Activated naive CD4-positive, alpha-beta T cell treated with Interleukin-2 at 50 U/mL for 16 hours (primary cell): ENCODE results near the gene SSR4.

Experiments used
- DNase-seq: peaks from one replicate; pipeline ENCODE4 v3.0.0-alpha.2; 2020

SSR4 gene

DNA sequence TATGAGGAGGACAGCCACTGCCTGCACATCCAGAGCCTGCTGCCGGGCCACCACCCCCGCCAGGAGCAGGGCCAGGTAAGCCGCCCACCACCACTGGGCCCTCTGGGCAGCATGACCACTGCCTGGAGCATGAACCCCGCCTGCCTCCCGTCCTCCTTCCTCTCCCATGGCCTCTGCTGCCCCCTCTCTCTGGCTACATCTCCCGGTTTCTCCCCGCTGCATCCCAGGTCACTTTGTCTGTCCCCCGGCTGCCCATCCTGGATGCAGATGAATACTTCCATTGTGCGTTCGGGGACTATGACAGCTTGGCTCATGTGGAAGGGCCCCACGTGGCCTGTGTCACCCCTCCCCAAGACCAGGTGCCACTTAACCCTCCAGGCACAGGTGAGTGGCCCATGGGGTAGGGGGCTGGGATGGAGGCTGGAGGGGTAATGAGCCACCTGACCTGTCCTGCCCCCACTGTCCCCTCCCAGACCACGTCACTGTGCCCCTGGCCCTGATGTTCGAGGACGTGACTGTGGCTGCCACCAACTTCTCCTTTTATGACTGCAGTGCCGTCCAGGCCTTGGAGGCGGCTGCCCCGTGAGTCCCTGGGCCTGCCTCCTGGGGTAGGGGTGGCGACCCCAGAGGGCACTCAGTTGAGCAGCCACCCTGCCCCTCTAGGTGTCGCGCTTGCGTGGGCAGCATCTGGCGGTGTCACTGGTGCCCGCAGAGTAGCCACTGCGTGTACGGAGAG, 24.4 kb upstream of the SSR4 start:
- no peak for DNase-seq

DNA sequence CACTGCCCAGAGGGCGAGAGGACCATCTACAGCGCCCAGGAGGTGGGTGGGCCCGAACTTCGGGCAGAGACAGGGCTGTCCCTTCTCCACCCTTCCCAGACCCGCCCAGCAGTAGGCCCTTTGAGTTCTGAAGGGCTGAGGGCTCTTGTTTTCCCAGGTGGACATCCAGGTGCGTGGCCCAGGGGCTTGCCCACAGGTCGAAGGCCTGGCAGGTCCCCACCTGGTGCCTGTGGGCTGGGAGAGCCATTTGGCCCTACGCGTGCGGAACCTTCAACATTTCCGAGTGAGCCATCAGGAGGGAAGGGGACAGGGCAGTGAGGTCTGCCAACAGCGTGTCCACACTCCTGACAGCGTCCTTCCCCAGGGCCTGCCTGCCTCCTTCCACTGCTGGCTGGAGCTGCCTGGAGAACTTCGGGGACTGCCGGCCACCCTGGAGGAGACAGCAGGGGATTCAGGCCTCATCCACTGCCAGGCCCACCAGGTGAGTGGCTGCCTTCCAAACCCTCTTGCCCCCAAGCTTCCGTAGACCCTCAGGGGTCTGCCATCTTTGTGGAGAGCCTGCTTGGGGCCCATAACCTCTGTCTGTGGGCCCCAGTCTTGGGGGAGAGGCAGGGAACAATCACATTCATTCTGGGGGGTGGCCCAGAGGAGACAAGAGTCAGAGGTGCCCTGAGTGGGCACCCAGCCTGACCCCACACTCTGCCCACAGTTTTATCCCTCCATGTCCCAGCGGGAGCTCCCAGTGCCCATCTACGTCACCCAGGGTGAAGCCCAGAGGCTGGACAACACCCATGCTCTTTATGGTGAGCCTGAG, 23.7 kb upstream of the SSR4 start:
- no peak for DNase-seq

DNA sequence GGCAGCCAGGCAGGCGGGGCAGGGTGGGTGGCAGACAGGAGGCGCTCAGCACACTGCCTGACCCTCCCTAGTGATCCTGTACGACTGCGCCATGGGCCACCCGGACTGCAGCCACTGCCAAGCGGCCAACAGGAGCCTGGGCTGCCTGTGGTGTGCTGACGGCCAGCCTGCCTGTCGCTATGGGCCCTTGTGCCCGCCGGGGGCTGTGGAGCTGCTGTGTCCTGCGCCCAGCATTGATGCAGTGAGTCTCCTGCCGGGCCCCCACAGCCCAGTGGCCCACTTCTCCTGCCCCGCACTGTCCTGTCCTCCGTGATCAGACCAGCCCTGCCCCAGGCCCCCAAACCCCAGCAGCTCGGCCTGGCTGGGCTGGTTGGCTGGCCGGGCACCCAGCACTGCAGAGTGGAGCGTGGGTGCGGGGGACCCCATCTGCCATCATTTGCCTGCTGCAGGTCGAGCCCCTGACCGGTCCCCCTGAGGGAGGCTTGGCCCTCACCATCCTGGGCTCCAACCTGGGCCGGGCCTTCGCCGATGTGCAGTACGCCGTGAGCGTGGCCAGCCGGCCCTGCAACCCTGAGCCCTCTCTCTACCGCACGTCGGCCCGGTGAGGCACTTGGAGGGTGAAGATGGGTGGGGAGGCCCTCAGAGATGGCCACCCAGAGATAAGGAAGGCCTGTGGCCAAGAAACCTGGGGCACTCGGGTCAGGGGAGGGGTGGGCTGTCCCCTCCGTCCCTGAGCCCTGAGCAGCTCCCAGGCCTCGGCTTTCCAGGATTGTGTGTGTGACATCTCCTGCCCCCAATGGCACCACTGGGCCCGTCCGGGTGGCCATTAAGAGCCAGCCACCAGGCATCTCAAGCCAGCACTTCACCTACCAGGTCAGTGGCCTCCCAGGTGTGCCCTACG, 22.8 kb upstream of the SSR4 start:
- DNase-seq, result no peak

DNA sequence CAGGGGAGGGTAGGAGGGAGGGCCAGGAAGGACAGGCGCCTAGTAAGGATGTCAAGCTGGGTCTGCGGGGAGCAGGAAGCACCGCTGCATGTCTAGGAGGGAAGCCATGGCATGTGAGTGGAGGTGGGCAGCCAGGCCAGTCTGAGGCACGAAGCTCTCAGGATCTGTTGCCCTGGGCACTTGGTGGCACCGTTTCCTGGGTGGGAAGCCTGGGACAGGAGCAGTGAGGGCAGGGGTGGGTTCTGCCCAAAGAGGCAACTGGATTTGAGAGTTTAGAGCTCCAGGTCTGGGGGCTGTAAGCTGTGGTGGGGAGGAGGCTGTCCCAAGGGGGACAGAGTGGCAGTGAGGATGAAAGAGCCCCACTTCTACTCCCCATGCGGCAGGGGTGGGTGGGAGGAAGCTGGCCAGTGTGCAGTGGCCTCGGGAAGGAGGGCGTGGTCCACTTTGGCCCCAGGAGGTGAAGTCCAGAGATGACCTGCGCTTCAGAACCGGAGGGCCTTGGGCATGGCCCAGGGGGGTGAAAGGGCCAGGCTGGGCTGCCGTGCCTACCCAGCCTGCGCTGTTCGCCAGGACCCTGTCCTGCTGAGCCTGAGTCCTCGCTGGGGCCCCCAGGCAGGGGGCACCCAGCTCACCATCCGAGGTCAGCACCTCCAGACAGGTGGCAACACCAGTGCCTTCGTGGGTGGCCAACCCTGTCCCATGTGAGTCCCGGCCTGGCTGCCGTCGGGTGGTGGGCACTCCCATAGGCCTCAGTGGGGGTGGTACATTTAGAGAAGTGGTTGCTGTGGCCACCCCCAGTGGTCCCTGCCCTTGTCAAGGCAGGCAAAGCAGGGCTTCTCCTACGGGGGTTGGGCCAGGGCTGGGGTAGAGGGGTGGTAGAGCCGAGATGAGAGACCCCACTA, 21.9 kb upstream of the SSR4 start:
- no peak for DNase-seq

DNA sequence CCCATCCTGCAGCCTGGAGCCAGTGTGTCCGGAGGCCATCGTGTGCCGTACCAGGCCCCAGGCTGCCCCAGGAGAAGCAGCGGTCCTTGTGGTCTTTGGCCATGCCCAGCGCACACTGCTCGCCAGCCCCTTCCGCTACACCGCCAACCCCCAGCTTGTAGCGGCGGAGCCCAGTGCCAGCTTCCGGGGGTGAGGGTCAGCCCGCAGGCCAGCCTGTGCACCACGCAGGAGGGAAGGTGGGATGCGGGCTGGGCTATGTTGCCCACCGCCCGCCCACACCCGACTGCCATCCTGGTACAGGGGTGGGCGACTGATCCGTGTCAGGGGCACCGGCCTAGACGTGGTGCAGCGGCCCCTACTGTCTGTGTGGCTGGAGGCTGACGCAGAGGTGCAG, 21.3 kb upstream of the SSR4 start:
- DNase-seq, result no peak

DNA sequence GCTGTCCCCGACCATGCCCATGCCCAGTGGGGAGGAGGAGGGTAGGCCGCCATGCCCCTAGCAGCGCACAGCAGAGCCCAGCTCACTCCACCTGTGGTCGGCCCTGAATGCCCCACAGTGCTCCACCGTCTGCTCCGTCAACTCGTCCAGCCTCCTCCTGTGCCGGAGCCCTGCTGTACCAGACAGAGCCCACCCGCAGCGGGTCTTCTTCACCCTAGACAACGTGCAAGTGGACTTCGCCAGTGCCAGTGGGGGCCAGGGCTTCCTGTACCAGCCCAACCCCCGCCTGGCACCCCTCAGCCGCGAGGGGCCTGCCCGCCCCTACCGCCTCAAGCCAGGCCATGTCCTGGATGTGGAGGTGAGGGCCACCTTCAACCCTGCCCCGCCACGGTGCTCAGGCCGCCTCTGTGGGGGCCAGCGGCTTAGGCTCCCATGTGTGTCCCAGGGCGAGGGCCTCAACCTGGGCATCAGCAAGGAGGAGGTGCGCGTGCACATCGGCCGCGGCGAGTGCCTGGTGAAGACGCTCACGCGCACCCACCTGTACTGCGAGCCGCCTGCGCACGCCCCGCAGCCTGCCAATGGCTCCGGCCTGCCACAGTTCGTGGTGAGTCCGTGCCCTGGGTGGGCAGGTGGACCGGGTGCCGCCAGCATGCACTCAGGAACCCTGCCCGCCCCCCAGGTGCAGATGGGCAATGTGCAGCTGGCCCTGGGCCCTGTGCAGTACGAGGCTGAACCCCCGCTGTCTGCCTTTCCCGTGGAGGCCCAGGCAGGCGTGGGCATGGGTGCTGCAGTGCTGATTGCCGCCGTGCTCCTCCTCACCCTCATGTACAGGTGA, 20.5 kb upstream of the SSR4 start:
- no peak for DNase-seq

DNA sequence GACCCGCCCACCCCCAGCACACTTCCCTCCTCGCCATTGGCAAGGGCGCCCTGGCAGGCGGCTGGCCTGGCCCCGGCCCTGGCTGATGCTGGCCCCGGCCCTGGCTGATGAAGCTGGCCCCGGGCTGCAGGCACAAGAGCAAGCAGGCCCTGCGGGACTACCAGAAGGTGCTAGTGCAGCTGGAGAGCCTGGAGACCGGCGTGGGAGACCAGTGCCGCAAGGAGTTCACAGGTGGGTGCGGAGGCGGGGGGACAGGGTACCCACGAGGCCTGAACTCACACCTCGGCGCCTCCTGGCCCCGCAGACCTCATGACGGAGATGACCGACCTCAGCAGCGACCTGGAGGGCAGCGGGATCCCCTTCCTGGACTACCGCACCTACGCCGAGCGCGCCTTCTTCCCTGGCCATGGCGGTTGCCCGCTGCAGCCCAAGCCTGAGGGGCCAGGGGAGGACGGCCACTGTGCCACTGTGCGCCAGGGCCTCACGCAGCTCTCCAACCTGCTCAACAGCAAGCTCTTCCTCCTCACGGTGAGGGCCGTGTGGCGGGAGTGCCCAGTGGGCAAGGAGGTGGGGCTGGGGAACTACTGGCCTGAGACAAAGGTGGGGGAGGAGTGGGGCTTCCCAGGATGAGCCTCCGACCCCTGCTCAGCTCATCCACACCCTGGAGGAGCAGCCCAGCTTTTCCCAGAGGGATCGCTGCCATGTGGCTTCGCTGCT, 19.7 kb upstream of the SSR4 start:
- DNase-seq, result no peak

DNA sequence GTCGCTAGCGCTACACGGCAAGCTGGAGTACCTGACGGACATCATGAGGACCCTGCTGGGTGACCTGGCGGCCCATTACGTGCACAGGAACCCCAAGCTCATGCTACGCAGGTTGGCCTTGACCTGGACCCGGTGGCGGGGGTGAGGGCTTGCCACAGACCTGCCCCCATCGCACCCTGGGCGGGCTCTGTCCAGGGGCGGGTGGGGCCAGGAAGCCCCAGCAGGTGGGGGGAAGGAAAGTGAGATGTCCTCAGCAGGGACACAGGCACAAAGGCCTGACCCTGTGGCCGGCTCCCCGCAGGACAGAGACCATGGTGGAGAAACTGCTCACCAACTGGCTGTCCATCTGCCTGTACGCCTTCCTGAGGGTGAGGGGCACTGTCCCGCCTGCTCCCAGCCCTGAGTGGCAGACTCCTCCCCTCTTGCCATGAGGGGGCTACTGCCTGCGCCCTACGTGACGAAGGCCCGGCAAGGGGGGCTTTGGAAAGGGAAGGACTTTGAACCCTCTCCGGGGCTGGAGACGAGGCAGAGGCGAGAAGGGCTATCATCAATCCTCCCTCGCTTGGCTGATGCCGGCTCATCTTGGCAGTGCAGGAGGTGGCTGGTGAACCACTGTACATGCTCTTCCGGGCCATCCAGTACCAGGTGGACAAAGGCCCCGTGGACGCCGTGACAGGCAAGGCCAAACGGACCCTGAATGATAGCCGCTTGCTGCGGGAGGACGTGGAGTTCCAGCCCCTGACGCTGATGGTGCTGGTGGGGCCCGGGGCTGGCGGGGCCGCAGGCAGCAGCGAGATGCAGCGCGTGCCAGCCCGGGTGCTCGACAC, 19.0 kb upstream of the SSR4 start:
- no peak for DNase-seq

DNA sequence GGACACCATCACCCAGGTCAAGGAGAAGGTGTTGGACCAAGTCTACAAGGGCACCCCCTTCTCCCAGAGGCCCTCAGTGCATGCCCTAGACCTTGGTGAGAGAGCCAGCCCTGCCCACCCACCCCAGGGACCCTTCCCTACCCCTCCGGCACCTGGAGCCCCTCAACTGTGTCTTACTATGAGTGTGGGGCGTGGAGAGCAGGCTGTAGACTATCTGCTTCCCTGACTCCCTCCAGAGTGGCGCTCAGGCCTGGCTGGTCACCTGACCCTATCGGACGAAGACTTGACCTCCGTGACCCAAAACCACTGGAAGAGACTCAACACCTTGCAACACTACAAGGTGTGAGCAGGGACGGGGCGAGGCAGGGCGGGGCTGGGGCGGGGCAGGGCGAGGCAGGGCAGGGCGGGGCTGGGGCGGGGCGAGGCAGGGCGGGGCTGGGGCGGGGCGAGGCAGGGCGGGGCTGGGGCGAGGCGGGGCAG, 18.3 kb upstream of the SSR4 start:
- DNase-seq, result no peak

DNA sequence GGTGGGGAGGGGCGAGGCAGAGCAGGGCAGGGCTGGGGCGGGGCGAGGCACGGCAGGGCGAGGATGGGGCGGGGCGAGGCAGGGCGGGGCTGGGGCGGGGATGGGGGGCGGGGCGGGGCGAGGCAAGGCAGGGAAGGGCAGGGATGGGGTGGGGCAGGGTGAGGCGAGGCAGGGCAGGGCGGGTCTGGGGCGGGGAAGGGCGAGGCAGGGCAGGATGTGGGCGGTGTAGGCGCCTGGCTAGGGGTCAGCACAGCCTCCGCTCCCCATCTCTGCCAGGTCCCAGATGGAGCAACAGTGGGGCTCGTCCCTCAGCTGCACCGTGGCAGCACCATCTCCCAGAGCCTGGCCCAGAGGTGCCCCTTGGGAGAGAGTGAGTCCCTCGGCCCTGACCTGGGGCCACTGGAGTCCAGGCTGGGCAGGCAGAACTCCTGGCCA, 17.8 kb upstream of the SSR4 start:
- no peak for DNase-seq

DNA sequence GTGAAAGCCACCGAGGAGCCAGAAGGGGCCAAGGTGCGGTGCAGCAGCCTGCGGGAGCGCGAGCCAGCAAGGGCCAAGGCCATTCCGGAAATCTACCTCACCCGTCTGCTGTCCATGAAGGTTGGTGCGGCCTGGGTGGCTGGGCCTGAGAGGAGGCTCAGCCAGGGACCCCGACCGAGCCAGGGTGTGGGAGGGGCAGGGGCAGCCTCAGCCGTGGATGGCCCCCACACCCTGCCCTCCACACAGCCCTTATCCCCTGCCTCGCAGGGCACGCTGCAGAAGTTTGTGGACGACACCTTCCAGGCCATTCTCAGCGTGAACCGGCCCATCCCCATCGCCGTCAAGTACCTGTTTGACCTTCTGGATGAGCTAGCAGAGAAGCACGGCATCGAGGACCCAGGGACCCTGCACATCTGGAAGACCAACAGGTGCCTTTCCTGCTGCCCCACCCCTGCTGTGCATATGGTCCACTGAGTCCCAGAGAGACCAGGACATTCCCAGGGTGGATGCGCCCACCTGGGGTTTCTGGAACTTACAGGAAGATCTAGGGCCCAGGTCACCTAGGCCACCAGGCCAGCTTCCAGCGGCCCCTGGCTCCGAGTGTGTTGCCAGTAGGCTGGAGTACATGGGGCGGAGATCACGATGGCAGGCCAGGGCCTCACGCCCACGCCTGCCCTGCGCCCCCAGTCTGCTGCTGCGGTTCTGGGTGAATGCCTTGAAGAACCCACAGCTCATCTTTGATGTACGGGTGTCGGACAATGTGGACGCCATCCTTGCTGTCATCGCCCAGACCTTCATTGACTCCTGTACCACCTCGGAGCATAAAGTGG, 17.0 kb upstream of the SSR4 start:
- no peak for DNase-seq

DNA sequence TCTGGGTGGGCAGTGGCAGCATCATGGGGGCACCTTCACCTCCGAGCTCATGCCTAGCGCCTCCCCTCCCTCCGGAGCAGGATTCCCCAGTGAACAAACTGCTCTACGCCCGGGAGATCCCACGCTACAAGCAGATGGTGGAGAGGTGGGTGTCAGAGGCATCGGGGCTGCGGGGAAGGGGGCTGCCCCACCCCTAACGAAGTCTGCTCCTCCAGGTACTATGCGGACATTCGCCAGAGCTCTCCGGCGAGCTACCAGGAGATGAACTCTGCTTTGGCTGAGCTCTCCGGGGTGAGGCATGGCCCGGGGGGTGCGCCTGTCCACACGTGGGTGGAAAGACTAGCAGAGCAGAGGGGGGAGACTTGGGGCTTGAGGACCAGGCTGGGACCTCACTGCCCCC, 16.3 kb upstream of the SSR4 start:
- no peak for DNase-seq

DNA sequence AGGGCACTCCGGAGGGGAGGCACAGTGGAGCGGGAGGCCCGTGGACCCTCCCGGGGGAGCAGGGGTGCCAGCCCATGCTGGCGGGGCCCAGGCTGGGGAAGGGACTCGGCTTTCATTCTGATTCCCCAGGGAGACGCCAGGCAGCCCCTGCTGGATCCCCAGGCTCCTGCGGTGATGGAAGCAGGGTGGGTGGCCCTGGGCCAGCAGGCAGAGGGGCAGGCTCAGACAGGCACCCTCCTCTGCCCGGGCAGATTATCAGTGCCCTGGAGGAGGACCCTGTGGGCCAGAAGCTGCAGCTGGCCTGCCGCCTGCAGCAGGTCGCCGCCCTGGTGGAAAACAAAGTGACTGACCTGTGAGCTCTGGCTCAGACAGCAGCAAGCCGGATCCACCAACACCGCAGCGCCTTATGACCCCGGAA, 15.8 kb upstream of the SSR4 start:
- no peak for DNase-seq

DNA sequence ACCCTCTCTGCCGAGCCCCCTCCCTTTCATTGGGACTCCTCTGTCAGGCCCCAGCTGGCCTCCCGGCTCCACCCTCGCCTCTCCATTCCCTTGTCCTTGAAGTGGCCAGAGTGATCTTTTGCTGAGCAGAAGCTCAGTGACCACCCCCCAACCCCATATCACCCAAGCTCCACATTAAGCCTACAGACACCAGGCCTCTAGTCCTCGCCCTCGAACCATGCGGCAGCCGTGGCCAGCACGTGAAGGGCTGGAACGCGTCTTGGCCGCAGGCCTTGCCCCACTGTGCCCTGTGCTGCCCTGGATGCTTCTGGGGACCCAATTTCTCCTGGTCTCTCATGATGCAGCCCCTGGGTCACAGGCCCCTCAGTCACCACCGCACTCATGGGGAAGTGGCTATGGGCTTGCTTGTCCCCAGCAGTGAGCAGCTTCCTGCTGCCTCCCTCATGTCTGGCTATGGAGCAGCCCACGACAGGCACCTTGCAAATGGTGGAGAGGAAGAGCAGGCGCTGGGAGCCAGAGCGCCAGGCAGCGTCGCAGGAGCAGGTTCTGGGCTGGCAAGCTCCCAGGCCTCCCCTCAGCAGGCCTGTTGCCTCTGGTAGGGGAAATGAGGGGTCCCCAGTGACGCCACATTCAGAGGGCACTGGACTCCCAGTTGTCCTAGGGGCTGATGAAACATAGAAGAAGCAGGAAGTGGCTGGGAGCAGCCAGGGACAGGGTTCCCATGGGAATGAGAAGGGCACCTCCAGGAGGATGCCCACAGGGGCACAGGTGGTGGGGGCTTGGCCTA, 14.4 kb upstream of the SSR4 start:
- no peak for DNase-seq

DNA sequence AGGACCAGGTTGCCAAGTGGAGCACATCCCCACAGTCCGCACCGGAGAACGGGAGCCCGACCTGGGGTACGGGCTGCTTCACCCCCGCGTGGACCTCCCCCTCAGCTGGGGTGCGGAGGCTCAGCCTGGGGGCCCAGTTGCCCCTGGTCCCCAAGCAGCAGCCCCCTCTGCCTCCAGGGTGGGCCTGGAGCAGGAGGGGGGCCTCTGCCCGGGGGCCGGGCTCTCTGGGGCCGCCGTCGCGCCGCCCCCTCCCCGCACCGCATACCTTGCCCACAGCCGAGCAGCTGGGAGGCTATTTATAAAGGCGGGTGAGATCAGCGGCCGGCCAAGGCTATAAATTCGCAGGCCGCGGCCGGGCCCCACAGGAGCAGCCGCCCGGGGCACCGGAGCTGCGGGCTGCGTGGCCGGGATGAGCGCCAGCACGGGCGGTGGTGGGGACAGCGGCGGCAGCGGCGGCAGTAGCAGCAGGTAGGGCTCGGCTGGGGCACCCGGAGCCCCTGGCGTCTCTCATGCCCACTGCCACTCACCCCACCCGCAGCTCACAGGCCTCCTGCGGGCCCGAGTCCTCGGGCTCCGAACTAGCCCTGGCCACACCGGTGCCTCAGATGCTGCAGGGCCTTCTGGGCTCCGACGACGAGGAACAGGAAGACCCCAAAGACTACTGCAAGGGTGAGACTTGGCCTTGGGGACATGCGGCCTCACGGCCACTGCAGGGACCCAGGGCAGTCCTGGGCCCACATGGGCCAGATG, 13.6 kb upstream of the SSR4 start, which contains the start of gene SRPK3:
Gene SRPK3, plus strand, starts transcription at position 364 of the 750 bp plus-strand sequence. Its CDS starts 46 bp downstream, at position 410.
- no peak for DNase-seq

DNA sequence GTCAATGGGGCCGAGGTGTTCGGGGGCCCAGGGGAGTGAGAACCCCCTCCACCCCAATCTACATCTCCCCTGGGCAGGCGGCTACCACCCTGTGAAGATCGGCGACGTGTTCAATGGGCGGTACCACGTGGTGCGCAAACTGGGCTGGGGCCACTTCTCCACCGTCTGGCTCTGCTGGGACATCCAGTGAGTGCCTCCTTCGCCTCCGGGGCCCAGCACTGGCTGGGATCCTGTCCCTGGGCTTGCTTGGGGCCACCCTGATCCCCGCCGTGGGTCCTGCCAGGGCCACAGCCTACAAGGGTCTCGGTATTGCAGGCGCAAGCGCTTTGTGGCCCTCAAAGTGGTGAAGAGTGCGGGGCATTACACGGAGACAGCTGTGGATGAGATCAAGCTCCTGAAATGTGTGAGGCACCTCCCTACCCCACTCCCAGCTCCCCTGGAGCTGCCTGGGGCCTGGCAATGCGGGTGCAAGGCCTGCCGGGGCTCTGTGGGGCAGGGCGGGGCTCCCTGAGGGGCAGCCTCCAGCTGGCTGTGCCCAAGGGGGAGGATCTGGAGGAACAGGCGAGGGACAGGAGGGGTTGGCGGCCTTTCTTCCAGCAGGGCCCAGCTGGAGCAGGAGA, 12.9 kb upstream of the SSR4 start:
- no peak for DNase-seq
